PC-3 (cell line): ENCODE results near the gene LRPPRC.

Experiments used
- CTCF ChIP-seq: fragments of 300-600 bp; sonication (generic); conservative IDR thresholded peaks from 2 replicates; pipeline ENCODE4 v1.5.1; 2017; ENCODE audit warnings: antibody characterized with exemption, low read depth, mild to moderate bottlenecking, low read length
- EZH2 ChIP-seq: fragments of 300-600 bp; sonication (generic); IDR thresholded peaks from one replicate; pipeline ENCODE4 v1.6.1; 2017; ENCODE audit warnings: antibody characterized with exemption, mild to moderate bottlenecking, low read length; ENCODE audit not compliant: unreplicated experiment
- EZH2phosphoT487 ChIP-seq: fragments of 300-600 bp; sonication (generic); IDR thresholded peaks from 2 replicates; pipeline ENCODE4 v1.6.1; 2018; ENCODE audit warnings: mild to moderate bottlenecking, antibody characterized with exemption, low read length, borderline replicate concordance

- TF ChIP-seq CTCF (no peak), EZH2phosphoT487 (no peak), EZH2 (no peak)
These were observed 50.9 kb downstream of the LRPPRC start for GRCh38 chr2:43944915-43945314.
